ENCODE results near the gene KRTAP10-8. TPM values are rescaled to one million over a fixed set of nuclear protein-coding genes. Genes with fewer than 3 reads are reported as not detected.
"Not testable (repeated sequence)": the region's sequence is repeated elsewhere in the genome, so short reads cannot be mapped to it uniquely, and the experiment has no call there.

Gene KRTAP10-8
- total RNA-seq, 2 donors from 2014 or later: not detected

- Histone ChIP-seq H3K27me3 (replicated peaks; ENCODE audit: insufficient read depth) (no peaks in the 10 kb centered on the region), H3K4me1 (replicated peaks) (no peaks in the 10 kb centered on the region), H3K4me3 (no peak overlapping the region), H3K27ac (no peak overlapping the region), H3K9me3 (no peaks in the 10 kb centered on the region), H3K36me3 (no peaks in the 10 kb centered on the region)
- DNase-seq (ENCODE audit: low spot score): no peak
- intact Hi-C loops (cut with DNase I): no loop called here
- WGBS: 92% methylated on average over 6 of the region's 6 CpGs
- TF ChIP-seq POLR2AphosphoS5 (IDR thresholded peaks at IDR 0.05) (no peak), POLR2A (IDR thresholded peaks at IDR 0.05) (no peak)
- TF ChIP-seq, protein P1, sequence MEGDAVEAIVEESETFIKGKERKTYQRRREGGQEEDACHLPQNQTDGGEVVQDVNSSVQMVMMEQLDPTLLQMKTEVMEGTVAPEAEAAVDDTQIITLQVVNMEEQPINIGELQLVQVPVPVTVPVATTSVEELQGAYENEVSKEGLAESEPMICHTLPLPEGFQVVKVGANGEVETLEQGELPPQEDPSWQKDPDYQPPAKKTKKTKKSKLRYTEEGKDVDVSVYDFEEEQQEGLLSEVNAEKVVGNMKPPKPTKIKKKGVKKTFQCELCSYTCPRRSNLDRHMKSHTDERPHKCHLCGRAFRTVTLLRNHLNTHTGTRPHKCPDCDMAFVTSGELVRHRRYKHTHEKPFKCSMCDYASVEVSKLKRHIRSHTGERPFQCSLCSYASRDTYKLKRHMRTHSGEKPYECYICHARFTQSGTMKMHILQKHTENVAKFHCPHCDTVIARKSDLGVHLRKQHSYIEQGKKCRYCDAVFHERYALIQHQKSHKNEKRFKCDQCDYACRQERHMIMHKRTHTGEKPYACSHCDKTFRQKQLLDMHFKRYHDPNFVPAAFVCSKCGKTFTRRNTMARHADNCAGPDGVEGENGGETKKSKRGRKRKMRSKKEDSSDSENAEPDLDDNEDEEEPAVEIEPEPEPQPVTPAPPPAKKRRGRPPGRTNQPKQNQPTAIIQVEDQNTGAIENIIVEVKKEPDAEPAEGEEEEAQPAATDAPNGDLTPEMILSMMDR (IDR thresholded peaks at IDR 0.05): no peak
These were observed 8.0 kb downstream of the KRTAP10-8 start for GRCh38 chr21:44619886-44620285.

GRCh38 chr21:44623575-44623974 lies 11.7 kb downstream of the KRTAP10-8 start:
- intact Hi-C loops (cut with DNase I): no loop called here
- no peaks in the 10 kb centered on the region for H3K9me3 ChIP-seq

DNA sequence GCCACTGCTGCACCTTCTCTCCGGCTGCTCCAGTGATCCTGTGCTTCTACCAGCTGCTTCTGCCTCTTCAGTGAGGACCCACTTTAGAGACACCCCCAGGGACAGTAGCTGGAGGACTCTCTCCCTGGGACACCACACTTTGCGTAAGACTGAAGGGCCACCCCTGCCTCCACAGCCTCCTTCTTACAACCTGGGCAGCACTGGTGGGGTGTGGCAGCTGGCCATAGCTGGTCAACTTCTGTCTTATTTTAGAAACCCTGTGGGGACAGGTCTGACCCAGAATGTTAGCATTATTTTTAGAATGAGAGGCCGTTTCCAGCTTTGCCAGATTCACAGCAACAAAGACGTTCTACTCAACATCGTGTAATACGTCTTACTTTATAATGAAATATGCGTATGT lies 13.9 kb downstream of the KRTAP10-8 start:
- Histone ChIP-seq H3K9me3 (no peaks in the 10 kb centered on the region), H3K27ac (no peak overlapping the region), H3K36me3 (no peaks in the 10 kb centered on the region), H3K4me3 (no peak overlapping the region), H3K4me1 (replicated peaks) (no peaks in the 10 kb centered on the region), H3K27me3 (replicated peaks; ENCODE audit: insufficient read depth) (no peaks in the 10 kb centered on the region)
- TF ChIP-seq POLR2A (IDR thresholded peaks at IDR 0.05) (no peak), POLR2AphosphoS5 (IDR thresholded peaks at IDR 0.05) (no peak)
- TF ChIP-seq, protein P1 (IDR thresholded peaks at IDR 0.05): no peak
- 91% methylated on average over 7 of the region's 7 CpGs for WGBS
- intact Hi-C loops (cut with DNase I): no loop called here
- DNase-seq (ENCODE audit: low spot score): no peak

More at GRCh38 chr21:44623575-44623974, 11.7 kb downstream of the KRTAP10-8 start:
- DNase-seq (ENCODE audit: low spot score): no peak
- no peak overlapping the region for H3K4me3 ChIP-seq
- TF ChIP-seq, protein P1 (IDR thresholded peaks at IDR 0.05): no peak
- TF ChIP-seq POLR2A (IDR thresholded peaks at IDR 0.05) (no peak), POLR2AphosphoS5 (IDR thresholded peaks at IDR 0.05) (no peak)
- H3K27ac ChIP-seq: no peak overlapping the region
- H3K4me1 ChIP-seq (replicated peaks): no peaks in the 10 kb centered on the region
- H3K27me3 ChIP-seq (replicated peaks; ENCODE audit: insufficient read depth): no peaks in the 10 kb centered on the region
- H3K36me3 ChIP-seq: no peaks in the 10 kb centered on the region

DNA sequence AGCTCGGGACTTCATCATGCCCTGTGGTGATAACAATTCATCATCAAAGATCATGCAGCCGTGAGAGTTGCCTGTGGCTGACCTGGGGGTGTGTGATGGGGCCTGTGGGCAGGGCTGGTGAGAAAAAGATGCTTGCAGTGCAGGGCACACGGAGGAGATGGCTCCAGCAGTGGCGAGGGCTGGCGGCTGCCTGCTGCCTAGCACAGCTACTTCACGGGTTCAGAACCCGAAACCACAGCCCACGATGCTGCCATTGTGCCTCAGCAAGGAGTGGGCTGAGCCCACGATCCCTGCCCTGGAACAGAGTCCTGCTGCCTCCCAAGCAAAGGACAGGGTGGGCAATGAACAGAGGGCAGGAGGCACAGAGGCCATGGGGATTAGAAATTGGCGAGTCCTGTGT lies 14.4 kb downstream of the KRTAP10-8 start:
- Histone ChIP-seq H3K4me1 (replicated peaks) (no peaks in the 10 kb centered on the region), H3K27me3 (replicated peaks; ENCODE audit: insufficient read depth) (no peaks in the 10 kb centered on the region), H3K4me3 (no peak overlapping the region), H3K9me3 (no peaks in the 10 kb centered on the region), H3K36me3 (no peaks in the 10 kb centered on the region), H3K27ac (no peak overlapping the region)
- DNase-seq (ENCODE audit: low spot score): no peak
- intact Hi-C loops (cut with DNase I): no loop called here
- WGBS: 75% methylated on average over 10 of the region's 10 CpGs
- TF ChIP-seq, protein P1 (IDR thresholded peaks at IDR 0.05): no peak

GRCh38 chr21:44626673-44627143 lies 14.8 kb downstream of the KRTAP10-8 start, which contains the start of gene KRTAP10-9:
KRTAP10-9 (plus strand) TSS chr21:44627093; CDS start chr21:44627172, 79 bp downstream.
- no peaks in the 10 kb centered on the region for H3K4me1 ChIP-seq (replicated peaks)
- intact Hi-C loops (cut with DNase I): no loop called here
- H3K9me3 ChIP-seq: no peaks in the 10 kb centered on the region
- H3K27me3 ChIP-seq (replicated peaks; ENCODE audit: insufficient read depth): no peaks in the 10 kb centered on the region
- TF ChIP-seq, protein P1 (IDR thresholded peaks at IDR 0.05): no peak
- TF ChIP-seq POLR2A (IDR thresholded peaks at IDR 0.05): no peak
- no peak for TF ChIP-seq POLR2AphosphoS5 (IDR thresholded peaks at IDR 0.05)
- H3K27ac ChIP-seq: no peak within 1 kb of the TSS
- 59% methylated on average over 7 of the region's 7 CpGs for WGBS
- no peak within 1 kb of the TSS for H3K4me3 ChIP-seq
- no peak for DNase-seq (ENCODE audit: low spot score)
- no peaks in the 10 kb centered on the region for H3K36me3 ChIP-seq

- H3K4me1 ChIP-seq (replicated peaks); H3K9me3 ChIP-seq; H3K36me3 ChIP-seq; intact Hi-C loops (cut with DNase I); DNase-seq (ENCODE audit: low spot score); H3K27ac ChIP-seq; H3K4me3 ChIP-seq; H3K27me3 ChIP-seq (replicated peaks; ENCODE audit: insufficient read depth): not testable (repeated sequence)
- WGBS: 75% methylated on average over 17 of the region's 20 CpGs
These were observed 15.4 kb downstream of the KRTAP10-8 start for GRCh38 chr21:44627181-44627822.

- WGBS: 23% methylated on average over 9 of the region's 15 CpGs
These were observed 16.0 kb downstream of the KRTAP10-8 start for GRCh38 chr21:44627831-44628233.

More at GRCh38 chr21:44627831-44628233, 16.0 kb downstream of the KRTAP10-8 start:
- H3K27ac ChIP-seq; H3K4me3 ChIP-seq; H3K9me3 ChIP-seq; DNase-seq (ENCODE audit: low spot score); H3K36me3 ChIP-seq; H3K4me1 ChIP-seq (replicated peaks); H3K27me3 ChIP-seq (replicated peaks; ENCODE audit: insufficient read depth); intact Hi-C loops (cut with DNase I): not testable (repeated sequence)

All from prostate gland (tissue), 2 donors.